ENCODE data around the gene IFFO2.

IFFO2 gene

DNA sequence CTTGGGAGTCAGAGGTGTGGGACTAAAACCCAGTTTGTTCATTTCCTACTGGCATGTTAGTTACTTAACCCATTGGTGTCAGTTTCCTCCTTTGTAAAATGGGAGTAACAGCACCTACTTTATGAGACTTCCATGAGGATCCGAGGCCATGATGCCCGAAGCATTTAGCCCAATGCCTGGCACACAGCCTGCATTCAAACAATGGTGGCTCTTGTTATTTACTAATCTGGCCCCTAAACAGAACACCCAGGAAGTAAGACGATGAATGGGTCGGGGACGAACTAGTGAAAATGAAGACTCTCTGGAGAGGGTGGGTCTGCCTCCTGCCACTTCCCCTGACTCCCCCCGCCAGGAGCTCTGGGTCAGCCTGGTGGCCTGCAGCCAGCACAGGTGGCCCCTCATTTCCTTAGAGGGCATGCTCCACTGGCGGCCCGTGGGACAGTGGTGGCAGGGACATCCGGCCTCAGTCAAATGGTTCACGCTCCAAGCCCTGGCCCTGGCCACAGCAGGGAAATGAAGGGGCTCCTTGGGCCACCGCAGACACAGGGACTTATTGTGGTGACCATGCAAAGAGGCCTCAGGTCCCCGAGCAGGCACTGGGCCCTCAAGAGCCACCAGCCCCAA is 87.6 kb downstream of the IFFO2 start:
- DNase-seq (ENCODE audit: low read depth in 2 of 2), result no peak
- TF ChIP-seq, protein P1, sequence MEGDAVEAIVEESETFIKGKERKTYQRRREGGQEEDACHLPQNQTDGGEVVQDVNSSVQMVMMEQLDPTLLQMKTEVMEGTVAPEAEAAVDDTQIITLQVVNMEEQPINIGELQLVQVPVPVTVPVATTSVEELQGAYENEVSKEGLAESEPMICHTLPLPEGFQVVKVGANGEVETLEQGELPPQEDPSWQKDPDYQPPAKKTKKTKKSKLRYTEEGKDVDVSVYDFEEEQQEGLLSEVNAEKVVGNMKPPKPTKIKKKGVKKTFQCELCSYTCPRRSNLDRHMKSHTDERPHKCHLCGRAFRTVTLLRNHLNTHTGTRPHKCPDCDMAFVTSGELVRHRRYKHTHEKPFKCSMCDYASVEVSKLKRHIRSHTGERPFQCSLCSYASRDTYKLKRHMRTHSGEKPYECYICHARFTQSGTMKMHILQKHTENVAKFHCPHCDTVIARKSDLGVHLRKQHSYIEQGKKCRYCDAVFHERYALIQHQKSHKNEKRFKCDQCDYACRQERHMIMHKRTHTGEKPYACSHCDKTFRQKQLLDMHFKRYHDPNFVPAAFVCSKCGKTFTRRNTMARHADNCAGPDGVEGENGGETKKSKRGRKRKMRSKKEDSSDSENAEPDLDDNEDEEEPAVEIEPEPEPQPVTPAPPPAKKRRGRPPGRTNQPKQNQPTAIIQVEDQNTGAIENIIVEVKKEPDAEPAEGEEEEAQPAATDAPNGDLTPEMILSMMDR (IDR thresholded peaks at IDR 0.05; ENCODE audit: low read depth, low read length), result no peak
- no peak overlapping the region for H3K4me3 ChIP-seq (replicated peaks in 1 of 2; ENCODE audit: low read depth in 2 of 2, low read length in 2 of 2)

DNA sequence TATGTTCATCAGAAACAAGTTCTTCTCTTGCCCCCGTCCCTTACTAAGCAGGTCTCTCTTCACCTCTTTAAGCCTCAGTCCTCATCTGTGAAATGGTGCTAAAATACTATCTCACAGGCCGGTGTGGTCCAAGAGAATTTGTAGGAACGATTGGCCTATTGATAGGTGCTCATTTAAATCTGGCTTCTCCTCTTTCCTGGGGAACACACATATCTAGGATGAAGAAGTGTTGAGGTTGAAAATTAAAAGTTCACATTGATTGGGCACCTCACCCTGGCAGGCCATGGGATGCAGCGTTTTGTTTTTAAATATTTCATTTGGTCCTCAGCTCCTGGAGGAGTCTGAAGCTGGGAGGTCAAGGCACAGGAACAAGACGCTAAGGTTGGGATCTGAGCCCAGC is 88.1 kb downstream of the IFFO2 start:
- DNase-seq (ENCODE audit: low read depth in 2 of 2), result no peak
- no peak overlapping the region for H3K4me3 ChIP-seq (replicated peaks in 1 of 2; ENCODE audit: low read depth in 2 of 2, low read length in 2 of 2)
- TF ChIP-seq, protein P1 (IDR thresholded peaks at IDR 0.05; ENCODE audit: low read depth, low read length), result no peak

DNA sequence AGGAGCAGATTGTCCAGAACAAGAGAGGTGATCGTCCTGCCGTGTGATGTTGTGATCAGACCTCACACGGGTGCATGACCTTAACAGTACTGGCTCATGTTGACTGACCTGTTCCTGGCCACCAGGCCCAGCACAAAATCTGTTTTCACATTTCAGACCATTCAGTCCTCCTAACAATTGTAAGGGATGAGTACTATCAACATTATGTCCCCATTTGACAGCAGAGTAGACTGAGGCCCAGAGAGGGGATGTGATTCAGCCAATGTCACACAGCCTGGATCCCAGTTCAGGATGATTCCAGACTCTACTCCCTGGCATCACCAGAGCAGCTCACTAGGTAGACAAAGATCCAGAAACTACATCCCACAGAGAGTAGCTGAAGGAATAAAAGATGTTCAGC is 89.6 kb downstream of the IFFO2 start:
- no peak for DNase-seq (ENCODE audit: low read depth in 2 of 2)
- TF ChIP-seq, protein P1 (IDR thresholded peaks at IDR 0.05; ENCODE audit: low read depth, low read length), result no peak
- no peak overlapping the region for H3K4me3 ChIP-seq (replicated peaks in 1 of 2; ENCODE audit: low read depth in 2 of 2, low read length in 2 of 2)

DNA sequence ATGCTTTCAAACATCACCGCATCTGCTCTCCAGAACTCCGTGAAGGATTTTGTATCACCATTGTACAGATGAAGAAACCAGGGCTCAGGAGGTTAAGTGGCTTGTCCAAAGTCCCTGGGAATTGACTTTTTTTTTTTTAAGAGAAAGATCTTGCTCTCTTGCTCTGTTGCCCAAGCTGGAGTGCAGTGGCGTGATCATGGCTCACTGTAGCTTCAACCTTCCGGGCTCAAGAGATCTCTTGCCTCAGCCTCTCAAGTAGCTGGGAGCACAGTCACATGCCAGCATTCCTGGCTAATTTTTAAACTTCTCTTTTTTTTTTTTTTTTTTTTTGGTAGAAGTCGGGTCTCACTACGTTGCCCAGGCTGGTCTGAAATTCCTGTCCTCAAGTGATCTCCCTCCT is 90.2 kb downstream of the IFFO2 start:
- TF ChIP-seq, protein P1 (IDR thresholded peaks at IDR 0.05; ENCODE audit: low read depth, low read length), result no peak
- no peak for DNase-seq (ENCODE audit: low read depth in 2 of 2)
- no peak overlapping the region for H3K4me3 ChIP-seq (replicated peaks in 1 of 2; ENCODE audit: low read depth in 2 of 2, low read length in 2 of 2)

DNA sequence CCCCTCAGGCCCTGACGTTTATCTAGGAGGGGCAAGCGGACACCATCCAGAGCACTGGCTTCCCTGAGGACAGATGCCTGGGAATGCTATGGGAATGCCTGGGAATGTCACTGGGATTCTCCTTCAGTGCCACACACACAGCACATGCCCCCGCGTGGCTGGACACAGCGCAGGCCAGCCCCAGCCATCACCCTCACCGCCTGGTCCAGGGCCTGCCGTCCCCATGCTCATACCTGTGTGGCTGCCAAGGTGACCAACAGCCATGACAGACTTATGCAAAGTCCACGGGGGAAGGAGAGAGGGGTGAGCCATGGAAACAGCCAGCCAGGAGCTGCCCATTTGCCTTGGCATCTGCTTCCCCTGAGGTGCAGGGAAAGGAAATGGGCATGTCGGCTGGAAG is 91.3 kb downstream of the IFFO2 start:
- DNase-seq (ENCODE audit: low read depth in 2 of 2), result no peak
- TF ChIP-seq, protein P1 (IDR thresholded peaks at IDR 0.05; ENCODE audit: low read depth, low read length), result no peak
- H3K4me3 ChIP-seq (replicated peaks in 1 of 2; ENCODE audit: low read depth in 2 of 2, low read length in 2 of 2), result no peak overlapping the region

DNA sequence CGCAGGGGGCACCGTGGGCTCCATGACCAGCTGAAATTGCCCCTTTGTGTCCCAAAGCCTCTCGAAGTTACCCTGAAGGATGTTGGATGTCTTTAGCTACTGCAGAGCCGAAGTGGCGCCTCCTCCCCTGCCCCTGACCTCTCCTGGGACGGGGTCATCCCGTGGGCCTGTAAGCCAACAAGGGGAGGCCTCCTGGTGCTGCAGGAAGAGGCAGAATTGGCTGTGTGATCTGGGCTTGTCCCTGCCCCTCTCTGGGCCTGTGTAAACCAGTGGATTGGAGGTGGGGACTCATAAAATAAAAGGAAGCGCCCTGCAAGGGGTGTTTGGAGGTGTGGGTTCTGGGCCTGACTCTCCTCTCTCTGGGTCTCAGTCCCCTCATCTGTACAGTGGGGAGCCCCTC is 94.9 kb downstream of the IFFO2 start:
- no peak for DNase-seq (ENCODE audit: low read depth in 2 of 2)
- TF ChIP-seq, protein P1 (IDR thresholded peaks at IDR 0.05; ENCODE audit: low read depth, low read length), result no peak
- no peak overlapping the region for H3K4me3 ChIP-seq (replicated peaks in 1 of 2; ENCODE audit: low read depth in 2 of 2, low read length in 2 of 2)

DNA sequence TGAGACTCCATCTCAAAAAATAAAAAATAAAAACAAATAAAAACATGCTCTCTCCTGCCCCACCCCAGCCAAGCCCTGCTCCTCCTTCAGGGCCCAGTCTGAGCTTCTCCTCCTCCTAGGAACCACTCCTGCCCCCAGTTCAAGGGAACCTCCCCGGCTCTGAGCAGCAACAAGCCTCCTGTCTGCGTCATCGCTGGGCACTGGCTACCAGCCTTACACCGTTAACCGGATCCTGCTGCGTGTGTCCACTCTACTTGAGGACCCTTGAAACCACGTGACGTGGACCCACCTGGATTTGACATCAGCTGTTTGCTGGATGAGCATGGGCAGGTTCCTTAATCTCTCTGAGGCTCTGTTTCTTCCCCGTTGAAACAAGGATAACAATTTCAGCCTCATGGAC is 95.4 kb downstream of the IFFO2 start:
- DNase-seq (ENCODE audit: low read depth in 2 of 2), result no peak
- TF ChIP-seq, protein P1 (IDR thresholded peaks at IDR 0.05; ENCODE audit: low read depth, low read length), result no peak
- no peak overlapping the region for H3K4me3 ChIP-seq (replicated peaks in 1 of 2; ENCODE audit: low read depth in 2 of 2, low read length in 2 of 2)
